Coronary artery (tissue), 2 donors: ENCODE measurements around the gene RBM7.

Source experiments
- DNase-seq: peaks from one replicate; pipeline ENCODE4 v3.0.0-alpha.2; 2017; ENCODE audit warnings: low spot score
- H3K27ac ChIP-seq, 2 donors: fragments of 200-600 bp; sonication (generic); one replicate each; pipeline ENCODE4 v1.5.1; 2016 to 2019
- H3K4me3 ChIP-seq: fragments of 200-600 bp; sonication (generic); 2 replicates; pipeline ENCODE4 v1.5.1; 2016; ENCODE audit warnings: mild to moderate bottlenecking, moderate library complexity
- TF ChIP-seq, protein P1 (sequence below): fragments of 200-600 bp; sonication (generic); IDR thresholded peaks from one replicate; pipeline ENCODE4 v1.5.1; 2019; ENCODE audit warnings: antibody characterized with exemption

The RBM7 gene

DNA sequence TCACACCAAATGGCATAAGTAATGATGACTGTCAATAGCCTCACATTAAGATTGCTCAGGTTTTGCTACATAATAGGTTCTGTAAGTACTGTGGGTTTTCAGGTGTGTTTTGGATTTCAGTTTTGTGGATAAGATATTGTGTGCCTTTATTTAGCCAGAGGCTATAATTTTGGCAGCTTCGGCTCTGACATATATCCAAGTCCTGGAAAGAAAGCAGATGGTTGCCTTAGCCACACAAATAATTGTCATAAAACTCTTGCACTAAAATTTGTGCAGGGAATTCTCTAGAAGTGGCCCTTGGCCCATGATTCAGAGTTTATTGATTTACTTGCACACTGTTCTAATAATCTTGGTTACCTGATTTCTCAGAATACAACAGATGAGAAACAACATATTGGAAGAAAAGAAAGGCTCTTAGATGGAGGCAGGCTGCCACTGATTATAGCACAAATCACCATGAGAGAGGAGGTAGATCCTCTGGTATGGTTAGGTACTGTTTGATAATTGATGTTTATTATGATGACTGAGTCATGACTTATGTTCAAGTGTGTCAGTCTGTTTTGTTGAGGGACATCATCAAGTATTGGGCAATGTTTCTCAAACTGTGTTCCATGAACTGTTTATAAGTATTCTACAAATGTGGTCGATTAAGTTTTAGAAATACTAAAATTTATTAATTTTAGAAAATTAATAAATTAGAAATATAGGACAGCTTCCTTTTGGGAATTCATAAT, 48.5 kb downstream of the RBM7 start:
- TF ChIP-seq, protein P1, sequence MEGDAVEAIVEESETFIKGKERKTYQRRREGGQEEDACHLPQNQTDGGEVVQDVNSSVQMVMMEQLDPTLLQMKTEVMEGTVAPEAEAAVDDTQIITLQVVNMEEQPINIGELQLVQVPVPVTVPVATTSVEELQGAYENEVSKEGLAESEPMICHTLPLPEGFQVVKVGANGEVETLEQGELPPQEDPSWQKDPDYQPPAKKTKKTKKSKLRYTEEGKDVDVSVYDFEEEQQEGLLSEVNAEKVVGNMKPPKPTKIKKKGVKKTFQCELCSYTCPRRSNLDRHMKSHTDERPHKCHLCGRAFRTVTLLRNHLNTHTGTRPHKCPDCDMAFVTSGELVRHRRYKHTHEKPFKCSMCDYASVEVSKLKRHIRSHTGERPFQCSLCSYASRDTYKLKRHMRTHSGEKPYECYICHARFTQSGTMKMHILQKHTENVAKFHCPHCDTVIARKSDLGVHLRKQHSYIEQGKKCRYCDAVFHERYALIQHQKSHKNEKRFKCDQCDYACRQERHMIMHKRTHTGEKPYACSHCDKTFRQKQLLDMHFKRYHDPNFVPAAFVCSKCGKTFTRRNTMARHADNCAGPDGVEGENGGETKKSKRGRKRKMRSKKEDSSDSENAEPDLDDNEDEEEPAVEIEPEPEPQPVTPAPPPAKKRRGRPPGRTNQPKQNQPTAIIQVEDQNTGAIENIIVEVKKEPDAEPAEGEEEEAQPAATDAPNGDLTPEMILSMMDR, result no peak
- no peak for DNase-seq
- H3K4me3 ChIP-seq, result no peak overlapping the region
- H3K27ac ChIP-seq, result no peak overlapping the region

DNA sequence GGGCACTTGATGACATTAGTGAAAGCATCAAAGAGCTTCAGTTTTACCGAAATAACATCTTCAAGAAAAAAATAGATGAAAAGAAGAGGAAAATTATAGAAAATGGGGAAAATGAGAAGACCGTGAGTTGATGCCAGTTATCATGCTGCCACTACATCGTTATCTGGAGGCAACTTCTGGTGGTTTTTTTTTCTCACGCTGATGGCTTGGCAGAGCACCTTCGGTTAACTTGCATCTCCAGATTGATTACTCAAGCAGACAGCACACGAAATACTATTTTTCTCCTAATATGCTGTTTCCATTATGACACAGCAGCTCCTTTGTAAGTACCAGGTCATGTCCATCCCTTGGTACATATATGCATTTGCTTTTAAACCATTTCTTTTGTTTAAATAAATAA, 49.4 kb downstream of the RBM7 start:
- no peak for DNase-seq
- no peak overlapping the region for H3K27ac ChIP-seq
- TF ChIP-seq, protein P1, result no peak
- no peak overlapping the region for H3K4me3 ChIP-seq

DNA sequence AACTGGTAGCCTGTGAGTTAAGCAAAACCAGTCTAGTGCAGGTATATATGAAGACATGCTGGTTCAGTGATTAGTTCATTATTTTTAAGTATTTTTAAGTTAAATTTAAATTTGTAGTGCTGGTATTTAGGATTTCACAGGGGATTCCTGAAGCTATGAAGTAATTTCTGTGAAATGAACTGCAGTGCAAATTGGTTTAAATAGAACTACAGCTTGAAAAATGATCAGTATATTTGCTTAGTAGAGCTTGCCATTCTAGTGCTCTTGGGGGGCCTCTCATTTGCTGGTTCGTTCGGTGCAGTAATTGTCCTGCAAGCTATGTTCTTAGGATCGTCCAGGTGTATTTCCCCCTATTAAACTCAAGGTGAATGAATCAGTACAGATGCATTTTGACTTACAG, 51.9 kb downstream of the RBM7 start:
- H3K4me3 ChIP-seq, result no peak overlapping the region
- TF ChIP-seq, protein P1, result no peak
- no peak for DNase-seq

More for the DNA sequence above, 51.9 kb downstream of the RBM7 start:
- no peak overlapping the region for H3K27ac ChIP-seq
